ENCODE measurements around the gene RBM24.

- no peak for TF ChIP-seq CTCF (conservative IDR thresholded peaks at IDR 0.05; ENCODE audit: low read length)
- no peak for TF ChIP-seq EZH2phosphoT487 (IDR thresholded peaks at IDR 0.05; ENCODE audit: borderline replicate concordance, low read depth, low read length)
Measured at GRCh38 chr6:17289630-17290061, 8.5 kb downstream of the RBM24 start.

All from OCI-LY7 (cell line).